NCI-H345 treated with DMSO at 0.1 percent for 48 hours (cell line): ENCODE measurements around the gene FMNL1.
A peak's percentile ranks its signal among the peaks of the same experiment; 100 is the strongest.
"Not testable (repeated sequence)": the region's sequence is repeated elsewhere in the genome, so short reads cannot be mapped to it uniquely, and the experiment has no call there.

Source experiments
- DNase-seq: peaks from one replicate; lab custom pipeline; 2025; ENCODE audit not compliant: unreplicated experiment; lab: John Stamatoyannopoulos, UW

Gene FMNL1, protein sequence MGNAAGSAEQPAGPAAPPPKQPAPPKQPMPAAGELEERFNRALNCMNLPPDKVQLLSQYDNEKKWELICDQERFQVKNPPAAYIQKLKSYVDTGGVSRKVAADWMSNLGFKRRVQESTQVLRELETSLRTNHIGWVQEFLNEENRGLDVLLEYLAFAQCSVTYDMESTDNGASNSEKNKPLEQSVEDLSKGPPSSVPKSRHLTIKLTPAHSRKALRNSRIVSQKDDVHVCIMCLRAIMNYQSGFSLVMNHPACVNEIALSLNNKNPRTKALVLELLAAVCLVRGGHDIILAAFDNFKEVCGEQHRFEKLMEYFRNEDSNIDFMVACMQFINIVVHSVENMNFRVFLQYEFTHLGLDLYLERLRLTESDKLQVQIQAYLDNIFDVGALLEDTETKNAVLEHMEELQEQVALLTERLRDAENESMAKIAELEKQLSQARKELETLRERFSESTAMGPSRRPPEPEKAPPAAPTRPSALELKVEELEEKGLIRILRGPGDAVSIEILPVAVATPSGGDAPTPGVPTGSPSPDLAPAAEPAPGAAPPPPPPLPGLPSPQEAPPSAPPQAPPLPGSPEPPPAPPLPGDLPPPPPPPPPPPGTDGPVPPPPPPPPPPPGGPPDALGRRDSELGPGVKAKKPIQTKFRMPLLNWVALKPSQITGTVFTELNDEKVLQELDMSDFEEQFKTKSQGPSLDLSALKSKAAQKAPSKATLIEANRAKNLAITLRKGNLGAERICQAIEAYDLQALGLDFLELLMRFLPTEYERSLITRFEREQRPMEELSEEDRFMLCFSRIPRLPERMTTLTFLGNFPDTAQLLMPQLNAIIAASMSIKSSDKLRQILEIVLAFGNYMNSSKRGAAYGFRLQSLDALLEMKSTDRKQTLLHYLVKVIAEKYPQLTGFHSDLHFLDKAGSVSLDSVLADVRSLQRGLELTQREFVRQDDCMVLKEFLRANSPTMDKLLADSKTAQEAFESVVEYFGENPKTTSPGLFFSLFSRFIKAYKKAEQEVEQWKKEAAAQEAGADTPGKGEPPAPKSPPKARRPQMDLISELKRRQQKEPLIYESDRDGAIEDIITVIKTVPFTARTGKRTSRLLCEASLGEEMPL

DNA sequence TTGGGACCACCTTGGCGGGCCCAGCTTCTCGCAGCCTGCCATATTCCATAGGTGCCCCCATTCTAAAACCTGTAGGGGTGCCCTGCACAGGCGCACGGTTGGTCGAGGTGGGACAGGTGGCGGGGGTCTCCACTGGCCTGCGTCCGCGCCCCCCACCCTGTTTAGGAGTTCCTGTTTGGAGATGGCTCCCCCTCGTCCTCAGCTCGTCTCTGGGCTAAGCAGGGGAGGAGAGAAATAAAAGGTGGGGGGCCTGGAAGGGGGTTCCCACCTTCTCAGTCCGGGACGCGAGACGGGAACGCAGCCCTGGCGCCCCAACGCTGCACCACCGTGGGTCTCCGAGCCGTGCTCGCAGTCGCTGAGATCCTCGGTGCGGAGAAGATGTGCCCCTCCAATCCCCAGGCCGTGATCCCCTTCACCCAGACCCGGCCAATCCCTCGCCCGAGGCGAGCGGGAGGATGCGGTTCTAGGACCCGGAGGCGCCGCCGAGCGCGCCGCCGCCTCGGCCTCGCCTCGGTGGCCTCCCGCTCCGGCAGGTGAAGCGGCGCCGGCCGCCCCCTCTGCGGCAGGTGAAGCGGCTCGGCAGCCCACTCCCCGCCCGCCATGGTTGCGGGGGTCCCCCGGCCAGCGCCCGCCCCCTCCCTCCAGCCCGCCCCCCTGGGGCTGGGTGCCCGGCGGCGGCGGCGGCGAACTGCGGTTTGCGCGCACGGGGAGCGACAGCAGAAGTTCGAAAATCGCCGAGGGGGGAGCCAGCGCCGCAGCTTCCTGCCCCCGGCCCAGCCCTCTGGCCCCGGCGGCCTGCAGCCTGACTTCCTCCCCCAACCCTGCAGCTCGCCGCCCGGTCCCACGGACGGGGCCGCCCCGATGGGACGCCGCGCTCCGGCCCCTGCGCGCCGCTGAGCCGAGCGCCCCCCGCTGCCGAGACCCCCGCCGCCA, at the start of gene FMNL1:
FMNL1 (plus strand) TSS at position 805 of the 933 bp plus-strand sequence. CDS start 240 bp downstream, outside the sequence.
- DNase-seq, result no peak

DNA sequence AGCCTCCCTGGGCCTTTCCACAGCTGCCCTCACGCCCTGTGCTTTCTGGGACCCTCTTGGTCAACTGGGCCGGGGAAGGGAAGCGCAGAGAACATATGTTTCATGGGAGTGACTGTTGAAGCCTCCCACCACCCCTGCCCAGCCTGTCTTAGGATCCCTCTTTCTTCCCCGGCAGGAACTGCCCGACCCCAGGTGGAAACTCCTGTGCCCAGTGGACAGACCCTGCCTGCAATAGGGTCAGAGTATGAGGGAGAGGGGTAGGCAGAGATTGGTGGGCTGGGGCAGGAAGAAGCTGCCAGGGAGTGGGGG, 49.5 kb upstream of the FMNL1 start:
- DNase-seq, result no peak

DNA sequence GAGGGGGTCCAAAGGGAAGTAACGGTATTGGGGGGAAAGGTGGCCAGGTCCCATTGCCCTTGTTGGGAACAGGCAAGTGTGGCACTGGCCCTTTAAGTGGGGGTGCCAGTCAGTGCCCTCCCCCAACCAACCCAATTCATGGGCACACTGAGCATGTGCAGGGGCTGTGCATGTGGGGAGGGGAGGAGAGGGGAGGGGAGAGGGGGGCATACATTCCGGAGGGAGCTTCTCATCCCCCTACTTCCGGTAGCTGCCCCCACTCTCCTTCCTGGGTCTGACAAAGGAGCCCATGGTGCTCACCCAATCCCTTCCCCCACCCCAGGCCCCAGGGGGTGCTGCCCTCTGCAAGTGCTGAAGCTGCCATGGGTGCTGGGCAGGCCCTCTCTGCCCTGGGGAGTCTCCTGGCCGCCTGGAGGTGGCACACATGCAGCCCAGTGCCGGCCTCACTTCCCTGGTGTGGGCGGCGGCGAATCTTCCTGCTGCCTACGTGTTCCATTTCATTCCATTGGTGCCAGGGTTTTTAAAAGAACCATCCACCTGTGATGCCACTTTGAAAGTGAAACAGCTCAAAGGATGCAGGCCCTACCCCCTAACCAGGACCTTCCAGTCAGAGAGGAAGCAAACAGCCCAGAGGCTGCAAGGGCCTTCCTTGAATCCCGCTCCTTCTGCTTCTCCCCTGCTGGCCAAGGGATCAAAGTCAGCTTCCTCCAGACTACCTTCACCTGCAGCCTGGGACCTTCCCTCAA, 49.0 kb upstream of the FMNL1 start:
- DNase-seq, result no peak

DNA sequence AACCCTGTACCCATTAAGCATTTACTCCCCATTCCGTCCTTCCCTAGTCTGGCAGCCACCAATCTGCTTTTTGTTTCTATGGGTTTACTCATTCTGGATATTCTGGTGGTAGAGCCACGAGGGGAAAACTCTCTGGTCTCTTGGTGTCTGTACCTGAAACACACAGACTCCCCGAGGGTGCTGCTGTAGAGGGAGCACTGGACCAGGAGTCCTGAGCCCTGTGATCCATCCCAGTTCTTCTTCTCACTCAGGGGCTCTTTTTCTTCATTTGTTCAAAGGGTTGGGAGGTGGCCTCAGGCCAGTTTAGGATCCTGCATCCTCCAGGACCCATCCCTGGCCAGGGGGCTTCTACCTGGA, 45.9 kb upstream of the FMNL1 start:
- DNase-seq, result no peak

DNA sequence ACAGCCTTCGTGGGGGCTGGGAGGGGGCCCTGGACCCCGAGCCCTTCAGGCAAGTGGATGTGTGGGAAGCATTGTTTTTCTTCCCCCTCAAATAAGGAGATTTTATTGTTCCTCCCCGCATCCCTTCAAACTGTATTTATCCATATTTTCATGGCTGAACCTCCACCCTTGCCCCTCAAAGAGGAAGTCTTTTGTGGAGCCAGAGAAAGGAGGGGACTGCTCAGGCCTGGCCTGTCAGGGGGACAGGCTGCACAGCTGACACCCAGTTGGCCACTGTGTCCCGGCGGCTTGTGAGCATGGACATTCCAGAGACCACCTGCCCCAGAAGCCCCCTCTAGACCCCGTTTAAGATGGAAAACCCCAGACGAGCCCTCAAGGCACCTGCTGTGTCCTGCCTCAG, 44.1 kb upstream of the FMNL1 start:
- no peak for DNase-seq

DNA sequence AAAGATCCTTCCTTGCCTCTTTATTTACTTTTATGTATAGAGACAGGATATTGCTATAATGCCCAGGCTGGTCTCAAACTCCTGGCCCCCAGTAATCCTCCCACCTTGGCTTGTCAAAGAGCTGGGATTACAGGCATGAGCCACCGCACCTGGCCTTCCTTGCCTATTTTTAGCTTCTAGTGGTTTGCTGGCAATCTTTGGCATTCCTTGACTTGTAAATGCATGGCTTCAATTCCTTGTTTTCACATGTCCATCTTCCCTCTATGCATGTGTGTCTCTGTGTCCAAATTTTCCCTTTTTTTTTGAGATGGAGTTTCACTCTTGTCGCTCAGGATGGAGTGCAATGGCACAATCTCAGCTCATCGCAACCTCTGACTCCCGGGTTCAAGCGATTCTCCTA, 37.5 kb upstream of the FMNL1 start:
- DNase-seq, result no peak

DNA sequence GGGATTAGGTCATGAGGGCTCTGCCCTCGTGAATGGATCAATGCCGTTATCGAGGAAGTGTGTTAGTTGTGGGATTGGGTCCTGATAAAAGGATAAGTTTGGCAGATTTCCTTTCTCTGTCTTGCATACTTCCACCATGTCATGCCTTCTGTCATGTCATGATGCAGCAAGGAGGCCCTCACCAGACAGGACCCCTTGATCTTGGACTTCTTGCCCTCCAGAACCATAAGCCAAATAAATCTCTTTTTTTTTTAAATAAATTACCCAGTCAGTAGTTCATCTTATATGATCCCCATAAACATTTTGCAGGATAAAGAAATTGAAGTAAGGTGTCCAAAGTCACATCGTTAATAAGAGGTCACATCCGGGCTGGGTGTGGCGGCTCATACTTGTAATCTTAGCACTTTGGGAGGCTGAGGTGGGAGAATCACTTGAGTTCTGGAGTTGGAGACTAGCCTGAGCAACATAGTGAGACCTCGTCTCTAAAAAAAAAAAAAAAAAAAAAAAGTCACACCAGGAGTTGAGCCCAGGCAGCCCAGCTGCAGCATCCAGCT, 34.8 kb upstream of the FMNL1 start:
- DNase-seq, result no peak

DNA sequence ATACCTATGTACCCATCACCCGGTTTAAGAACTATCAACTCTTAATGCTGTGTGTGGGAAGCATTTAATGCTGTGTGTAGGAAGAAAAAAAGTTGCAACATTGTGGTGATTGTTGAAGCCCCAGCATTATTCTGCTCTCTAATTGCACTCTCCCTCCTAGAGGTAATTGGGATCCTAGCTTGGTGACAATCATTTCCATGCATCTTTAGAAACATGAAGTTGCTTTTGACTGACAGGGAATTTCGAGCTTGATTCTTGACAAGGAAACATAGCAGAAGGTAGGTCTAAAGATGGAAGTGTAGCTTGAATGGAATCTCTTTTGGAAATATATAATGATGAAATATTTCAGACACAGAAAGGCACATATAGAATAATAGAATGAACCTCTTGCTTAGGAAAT, 32.7 kb upstream of the FMNL1 start:
- no peak for DNase-seq

DNA sequence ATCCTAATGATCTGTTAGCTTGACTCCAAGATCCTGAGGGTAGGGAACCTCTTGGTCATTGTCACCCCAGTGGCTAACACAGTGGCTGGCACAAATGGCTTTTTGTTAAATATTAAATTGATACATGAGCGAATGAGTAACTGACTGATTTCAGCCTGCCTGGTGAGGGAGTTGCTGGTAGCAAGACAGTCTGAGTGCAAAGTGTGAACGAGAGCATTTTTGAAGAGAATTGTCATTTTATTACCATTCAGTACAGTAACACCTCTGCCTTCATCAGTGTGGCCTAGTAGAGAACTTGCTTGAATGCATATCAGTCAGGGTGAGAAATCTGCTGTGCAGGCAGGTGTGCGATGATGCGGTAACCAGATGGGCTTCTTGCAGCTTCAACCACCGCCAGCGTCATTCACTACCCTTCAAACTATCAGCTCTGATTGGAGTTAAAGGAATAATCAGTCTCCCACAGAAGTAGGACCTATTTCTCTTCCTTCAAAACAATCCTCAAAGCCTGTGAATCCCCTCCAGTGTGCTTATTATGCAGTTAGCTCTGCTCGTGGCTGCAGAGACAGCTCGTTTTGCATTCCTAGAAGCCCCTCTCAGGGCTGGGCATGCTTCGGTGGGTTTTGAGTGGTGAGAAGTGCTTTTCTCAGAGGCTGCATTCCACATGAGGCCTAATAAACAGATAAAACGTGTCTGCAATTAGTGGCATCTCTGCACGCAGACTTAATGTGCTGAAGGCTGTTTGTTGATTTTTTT, 31.0 kb upstream of the FMNL1 start:
- no peak for DNase-seq

DNA sequence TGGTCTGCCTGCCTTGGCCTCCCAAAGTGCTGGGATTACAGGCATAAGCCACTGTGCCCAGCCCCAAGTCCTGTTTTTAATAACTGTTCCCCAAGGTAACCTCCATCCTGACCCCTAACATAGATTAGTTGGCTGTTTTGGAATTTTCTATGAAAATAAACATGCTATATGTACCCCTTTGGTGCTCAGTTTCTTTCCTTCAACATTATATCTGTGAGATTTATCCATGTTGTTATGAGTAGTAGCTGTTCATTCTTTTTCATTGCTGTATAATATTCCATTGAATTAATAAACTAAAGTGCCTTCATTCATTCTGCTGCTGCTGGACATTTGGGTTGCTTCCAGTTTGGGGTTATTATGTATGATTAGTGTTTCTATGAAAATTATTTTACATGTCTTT, 26.3 kb upstream of the FMNL1 start:
- no peak for DNase-seq

DNA sequence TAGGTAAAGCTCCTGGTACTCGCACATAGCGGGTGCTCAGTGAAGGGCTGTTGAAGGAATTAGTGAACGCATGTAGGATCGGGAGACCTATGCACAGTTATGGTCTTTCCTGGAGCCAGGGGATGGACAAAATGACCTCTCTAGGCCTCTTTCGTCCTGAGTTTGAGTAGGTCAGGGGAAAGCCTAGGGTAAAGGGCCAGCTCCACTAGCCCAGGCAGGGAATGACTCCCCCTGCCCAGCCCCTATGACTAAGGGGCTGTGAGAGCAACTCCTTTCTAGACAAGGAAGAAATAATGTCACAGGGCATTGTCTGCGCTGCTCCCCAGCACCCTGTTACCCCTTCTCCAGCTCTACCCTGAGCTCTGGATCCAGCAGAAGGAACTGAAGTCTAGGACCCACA, 24.6 kb upstream of the FMNL1 start:
- DNase-seq, result no peak

DNA sequence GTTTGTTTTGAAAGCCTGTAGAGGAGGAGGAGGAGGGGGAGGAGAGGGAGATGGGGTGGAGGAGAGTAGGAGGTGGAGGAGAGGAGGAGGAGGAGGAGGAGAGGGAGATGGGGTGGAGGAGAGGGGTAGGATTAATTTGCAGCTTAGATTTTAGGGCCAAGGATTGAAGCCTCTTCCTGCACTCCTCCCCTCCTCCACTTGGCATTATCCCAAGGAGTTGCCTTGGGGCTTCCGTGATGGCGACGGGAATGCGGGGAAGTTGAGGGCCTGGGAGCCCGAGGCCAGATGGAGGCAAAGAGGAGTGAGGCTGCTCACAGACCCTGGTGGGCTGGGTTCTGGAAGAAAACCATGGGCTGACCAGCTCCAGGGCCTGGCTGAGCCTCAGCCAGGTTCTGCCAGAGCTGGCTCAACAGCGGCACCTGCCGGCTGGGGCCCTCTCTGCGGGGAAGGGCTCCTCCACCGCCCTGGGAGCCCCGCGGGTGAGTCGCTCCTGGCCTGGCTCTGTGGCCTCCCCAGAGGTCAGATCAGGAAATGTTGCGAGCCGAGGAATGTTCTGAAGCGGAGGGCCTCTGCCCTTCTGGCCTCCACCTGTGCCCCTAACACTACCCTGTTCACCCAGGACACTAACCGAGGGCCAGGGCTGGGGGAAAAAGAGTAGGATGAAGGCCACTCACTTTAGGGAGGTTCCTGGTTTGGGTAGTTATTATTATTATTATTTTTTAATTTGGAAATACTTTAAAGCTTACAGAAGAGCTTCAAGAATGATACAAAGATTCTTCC, 23.9 kb upstream of the FMNL1 start:
- peak; percentile 47 for DNase-seq

DNA sequence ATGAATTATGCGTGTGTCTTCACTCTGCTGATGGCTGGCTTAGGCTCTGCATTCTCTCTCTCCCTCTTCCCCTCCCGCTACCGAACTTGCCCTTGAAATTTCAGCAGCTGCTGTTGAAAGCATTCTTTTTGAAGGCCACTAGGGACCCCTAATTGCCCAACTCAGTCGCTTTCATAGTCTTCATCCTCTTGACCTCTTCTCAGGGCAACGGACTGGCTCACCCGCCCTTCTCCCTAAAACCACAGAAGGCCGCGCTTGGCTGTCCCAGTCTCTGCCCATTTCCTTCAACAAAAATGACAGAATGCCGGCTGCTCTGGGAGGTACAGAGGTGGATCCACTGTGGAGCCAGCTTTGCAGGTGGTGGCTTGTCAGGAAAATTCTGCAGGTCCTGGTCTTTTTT, 21.0 kb upstream of the FMNL1 start:
- DNase-seq, result no peak

DNA sequence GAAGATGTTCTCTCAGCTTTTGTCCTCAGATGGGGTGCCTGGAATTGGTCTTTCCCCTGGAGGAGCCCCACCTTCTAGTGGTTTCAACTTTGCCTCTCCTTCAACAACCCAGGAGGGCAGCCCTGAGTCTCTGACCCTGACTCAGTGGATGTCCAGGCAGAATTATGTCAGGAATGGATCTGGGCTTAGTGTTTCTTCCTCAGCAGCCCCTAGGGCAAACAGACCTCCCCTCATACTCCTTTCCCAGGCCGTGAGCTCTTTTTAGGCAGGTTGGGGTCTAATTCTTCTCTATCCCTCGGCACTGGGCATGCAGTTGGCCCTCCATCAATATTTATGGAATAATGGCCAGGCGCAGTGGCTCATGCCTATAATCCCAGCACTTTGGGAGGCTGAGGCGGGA, 20.2 kb upstream of the FMNL1 start:
- DNase-seq, result no peak

DNA sequence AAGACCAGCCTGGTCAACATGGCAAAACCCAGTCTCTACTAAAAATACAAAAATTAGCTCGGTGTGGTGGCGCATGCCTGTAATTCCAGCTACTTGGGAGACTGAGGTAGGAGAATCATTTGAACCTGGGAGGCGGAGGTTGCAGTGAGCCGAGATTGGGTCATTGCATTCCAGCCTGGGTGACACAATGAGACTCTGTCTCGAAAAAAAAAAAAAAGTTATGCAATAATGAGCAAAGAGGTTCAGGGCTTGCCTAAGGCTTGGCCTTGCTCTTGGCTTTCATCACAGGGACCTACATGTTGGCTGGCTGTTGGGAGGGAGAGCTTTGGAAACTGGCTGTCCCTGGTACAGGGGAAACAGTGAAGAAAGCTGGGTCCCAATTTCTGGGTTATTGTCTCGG, 19.8 kb upstream of the FMNL1 start:
- DNase-seq, result not testable (repeated sequence)

DNA sequence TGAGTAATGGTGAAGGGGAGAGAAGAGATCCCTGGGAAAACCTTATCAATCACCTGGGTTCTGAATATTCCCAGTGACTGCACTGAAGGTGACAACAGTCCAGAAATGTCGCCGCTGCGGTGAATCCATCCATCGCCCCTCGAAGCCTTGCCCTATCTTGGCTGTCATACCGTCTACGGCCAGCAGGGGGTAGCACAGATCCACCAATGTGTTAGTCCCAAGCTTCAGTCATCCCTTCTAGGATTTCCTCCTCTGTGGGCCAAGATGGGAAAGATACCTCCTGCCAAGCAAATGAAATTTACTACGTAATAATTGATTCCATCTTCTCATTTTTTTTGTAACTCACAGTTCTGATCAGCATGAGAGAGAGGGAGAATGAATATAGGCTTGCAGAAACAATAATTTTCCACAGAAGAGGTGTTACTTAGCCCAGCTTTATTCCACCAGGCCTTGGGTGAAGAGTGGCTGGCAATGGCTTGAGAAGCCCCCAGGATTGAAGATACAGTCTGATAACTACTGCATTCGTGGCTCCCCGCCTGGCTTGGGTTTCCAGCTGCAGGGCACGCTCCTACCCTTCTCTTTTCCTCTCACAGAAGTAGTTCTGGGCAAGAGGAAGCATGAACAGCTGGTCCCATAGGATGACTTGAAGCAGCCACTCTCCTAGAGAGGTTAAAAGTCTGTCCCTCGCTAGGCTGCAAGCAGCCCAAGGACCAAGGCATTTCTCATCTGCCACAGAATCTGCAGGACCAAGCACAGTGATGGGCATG, 2.6 kb upstream of the FMNL1 start:
- DNase-seq, result peak; percentile 73

DNA sequence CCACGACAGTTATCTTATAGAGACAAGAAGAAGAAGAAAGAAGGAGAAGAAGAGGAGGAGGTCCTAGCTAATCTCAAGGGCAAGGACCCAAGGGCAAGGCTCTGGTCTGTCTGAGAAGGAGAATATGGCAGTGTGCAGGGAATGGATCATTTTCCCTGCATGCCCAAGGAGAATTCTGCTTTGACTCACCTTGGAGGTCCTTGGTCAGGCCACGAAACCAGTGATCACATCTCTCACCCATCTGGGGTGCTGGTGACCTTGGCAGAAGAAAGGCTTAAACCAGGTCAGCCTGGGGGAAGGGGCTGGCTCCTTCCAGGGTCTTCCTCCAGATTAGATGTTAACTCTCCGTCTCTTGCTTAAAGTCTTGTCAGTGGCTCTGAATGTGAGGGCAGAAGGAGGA, 1.6 kb upstream of the FMNL1 start:
- DNase-seq, result no peak

DNA sequence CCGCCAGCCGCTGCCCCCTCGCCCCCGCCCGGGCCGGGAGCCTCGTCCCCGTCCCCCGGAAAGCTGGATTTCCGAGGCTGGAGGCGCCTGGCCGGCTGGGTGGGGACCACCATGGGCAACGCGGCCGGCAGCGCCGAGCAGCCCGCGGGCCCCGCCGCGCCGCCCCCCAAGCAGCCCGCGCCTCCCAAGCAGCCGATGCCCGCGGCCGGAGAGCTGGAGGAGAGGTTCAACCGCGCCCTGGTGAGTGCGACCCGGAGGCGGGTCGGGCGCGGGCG, 266 bp downstream of the FMNL1 start:
- no peak for DNase-seq
